Endothelial cell of hepatic sinusoid (primary cell): ENCODE results near the gene PSMF1.

ENCODE experiments used
- in situ Hi-C: cut with HindIII; loops from 2 replicates; pipeline ENCODE4 v1.10.0; 2017; ENCODE audit warnings: low sequenced_read_pairs

Gene PSMF1, protein sequence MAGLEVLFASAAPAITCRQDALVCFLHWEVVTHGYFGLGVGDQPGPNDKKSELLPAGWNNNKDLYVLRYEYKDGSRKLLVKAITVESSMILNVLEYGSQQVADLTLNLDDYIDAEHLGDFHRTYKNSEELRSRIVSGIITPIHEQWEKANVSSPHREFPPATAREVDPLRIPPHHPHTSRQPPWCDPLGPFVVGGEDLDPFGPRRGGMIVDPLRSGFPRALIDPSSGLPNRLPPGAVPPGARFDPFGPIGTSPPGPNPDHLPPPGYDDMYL

DNA sequence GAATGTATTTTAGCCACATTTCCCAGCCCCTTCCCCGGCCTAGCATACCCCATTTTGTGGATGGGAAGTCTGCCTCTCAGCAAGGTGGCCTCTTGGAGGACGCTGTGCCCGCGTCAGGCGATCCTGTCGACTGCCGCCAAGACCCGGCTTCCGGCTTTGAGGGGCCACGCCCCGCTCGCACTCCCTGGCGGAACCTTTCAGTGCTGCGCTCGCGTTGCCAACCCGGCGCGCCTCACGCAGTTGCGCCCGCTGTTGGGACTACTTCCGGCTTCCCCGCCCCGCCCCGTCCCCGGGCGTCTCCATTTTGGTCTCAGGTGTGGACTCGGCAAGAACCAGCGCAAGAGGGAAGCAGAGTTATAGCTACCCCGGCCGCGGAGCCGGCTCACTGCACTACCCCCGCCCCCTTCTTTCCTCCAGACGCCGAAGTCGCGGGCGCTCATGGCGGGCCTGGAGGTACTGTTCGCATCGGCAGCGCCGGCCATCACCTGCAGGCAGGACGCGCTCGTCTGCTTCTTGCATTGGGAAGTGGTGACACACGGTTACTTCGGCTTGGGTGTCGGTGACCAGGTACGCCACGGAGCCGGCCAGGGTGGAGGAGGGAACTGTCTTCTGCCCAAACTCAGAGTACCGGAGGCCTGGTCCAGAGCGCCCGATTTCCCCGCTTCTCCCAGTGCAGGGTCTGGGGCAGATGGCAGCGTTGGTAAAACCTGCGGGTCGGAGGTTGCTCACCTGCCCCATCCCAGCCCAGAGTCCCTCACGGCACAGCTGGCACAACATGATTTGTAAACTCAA, at the start of gene PSMF1:
Gene PSMF1 (plus strand): TSS at position 267 of the 792 bp plus-strand sequence. CDS start 172 bp downstream, at position 439.
- in situ Hi-C loops: no loop called here

GRCh38 chr20:1072258-1072657, 46.1 kb upstream of the PSMF1 start:
- in situ Hi-C loops: no loop called here

DNA sequence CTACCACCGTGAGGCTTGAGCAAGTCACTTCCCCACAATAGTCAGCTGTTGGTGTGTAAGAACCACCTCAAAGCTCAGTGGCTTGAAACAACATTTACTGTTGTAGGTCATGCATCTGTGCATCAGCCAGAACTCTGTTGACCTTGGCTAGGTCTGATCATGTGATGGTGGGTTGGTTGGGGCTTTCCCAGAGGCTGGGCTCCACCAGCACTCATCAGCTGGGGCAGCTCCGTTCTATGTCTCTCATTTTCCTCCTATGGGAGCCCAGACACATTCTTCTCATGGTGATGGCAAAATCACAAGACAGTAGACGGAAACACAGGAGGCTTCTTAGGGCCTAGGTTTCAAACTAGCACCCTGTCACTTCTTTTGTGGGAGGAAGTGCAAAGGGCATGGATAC, 42.8 kb upstream of the PSMF1 start:
- in situ Hi-C loops: no loop called here

- in situ Hi-C loops: loop anchor here (5.0 kb wide), 1 partner anchor 55 kb away; no protein-coding TSS in a partner anchor
These were observed 36.5 kb upstream of the PSMF1 start for GRCh38 chr20:1081891-1082290.

GRCh38 chr20:1083431-1084080, 34.8 kb upstream of the PSMF1 start:
- in situ Hi-C loops: loop anchor here (5.0 kb wide), 1 partner anchor 56 kb away; no protein-coding TSS in a partner anchor

GRCh38 chr20:1085492-1086276, 32.7 kb upstream of the PSMF1 start:
- in situ Hi-C loops: loop anchor here (5.0 kb wide), 1 partner anchor 98 kb away; no protein-coding TSS in a partner anchor

DNA sequence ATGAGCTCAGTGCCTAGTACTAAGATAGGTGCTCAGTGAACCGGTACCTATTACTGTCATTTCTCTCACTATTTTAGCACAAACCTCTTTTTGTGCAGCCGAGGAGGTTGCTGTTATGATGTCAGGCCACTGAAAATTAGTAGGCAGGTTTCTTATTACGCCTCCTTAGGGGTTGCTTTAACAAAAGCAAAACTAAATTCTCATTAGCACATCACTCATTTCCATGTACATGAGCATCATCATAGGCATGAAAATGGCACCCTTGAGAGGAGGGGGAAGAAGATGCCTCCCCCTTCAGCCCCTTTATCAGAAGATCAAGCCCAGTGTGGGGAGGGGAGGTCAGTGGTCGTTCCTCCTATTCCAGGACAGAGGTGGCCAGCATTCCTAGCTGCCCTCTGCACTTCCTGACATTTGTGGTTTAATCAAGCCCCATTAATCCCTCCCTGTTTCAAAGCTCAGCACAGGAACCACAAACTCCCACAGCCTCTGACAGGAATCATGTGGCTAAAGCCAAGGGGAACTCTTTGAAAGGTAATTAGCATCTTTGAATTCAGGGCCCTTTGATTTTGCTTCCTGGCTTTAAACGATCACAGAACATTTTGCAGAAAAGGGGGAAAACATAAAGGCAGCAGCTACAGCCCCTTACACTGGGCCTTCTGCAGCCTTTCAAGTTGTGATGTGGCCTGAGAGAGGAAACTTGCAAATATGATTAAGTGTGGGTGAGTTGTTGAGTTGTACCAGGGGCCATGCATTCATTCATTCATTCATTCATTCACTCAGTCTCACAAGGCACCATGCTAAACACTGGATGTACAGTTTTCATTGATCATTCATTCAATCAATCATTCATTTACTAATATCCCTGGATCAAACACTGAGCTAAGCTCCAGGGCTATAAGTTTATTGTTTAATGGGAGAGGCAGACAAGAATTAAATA, 31.9 kb upstream of the PSMF1 start:
- in situ Hi-C loops: loop anchor here (5.0 kb wide), 1 partner anchor 99 kb away; no protein-coding TSS in a partner anchor

GRCh38 chr20:1087311-1087905, 31.0 kb upstream of the PSMF1 start:
- in situ Hi-C loops: loop anchor here (5.0 kb wide), 1 partner anchor 100 kb away; no protein-coding TSS in a partner anchor

- in situ Hi-C loops: no loop called here
These were observed 23.7 kb upstream of the PSMF1 start for GRCh38 chr20:1094751-1095150.

DNA sequence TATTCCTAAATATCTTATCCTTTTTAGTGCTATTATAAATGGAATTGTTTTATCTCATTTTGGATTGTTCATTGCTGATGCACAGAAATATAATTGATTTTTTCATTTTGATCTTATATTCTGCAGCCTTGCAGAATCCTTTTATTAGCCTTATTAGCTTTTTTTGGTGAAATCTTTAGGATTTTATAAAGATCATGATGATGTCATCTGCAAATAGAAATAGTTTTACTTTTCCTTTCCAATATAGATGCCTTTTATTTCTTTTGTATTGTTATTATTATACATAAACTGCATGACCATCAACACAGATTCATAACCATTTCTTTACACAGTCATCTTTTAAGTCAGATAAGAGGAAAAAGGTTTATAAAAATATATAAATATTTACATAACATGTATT, 16.9 kb upstream of the PSMF1 start:
- in situ Hi-C loops: no loop called here

- in situ Hi-C loops: no loop called here
These were observed 16.4 kb upstream of the PSMF1 start for GRCh38 chr20:1102016-1102415.

DNA sequence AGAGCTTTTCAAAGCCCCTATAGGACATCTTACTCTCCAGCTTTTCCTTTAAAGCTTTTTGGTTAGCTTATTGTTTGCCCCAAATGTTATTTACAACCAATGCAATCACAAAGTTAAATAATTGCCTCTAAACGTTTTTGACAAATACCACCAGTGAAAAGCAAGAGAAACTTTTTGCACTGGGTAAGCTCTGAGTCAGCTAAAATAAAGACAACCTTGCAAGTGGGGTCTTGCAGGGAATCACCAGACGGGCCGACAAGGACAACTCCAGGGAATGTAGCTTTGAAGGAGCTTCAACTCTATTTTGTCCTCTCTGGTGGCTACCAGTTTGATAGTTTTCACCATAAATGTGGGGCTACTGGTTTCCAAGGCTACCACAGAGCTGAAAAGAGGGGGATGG, 14.7 kb upstream of the PSMF1 start:
- in situ Hi-C loops: no loop called here

GRCh38 chr20:1105599-1106194, 12.7 kb upstream of the PSMF1 start:
- in situ Hi-C loops: no loop called here

GRCh38 chr20:1107176-1107575, 11.2 kb upstream of the PSMF1 start:
- in situ Hi-C loops: no loop called here

- in situ Hi-C loops: no loop called here
These were observed 9.9 kb upstream of the PSMF1 start for GRCh38 chr20:1108437-1108920.

DNA sequence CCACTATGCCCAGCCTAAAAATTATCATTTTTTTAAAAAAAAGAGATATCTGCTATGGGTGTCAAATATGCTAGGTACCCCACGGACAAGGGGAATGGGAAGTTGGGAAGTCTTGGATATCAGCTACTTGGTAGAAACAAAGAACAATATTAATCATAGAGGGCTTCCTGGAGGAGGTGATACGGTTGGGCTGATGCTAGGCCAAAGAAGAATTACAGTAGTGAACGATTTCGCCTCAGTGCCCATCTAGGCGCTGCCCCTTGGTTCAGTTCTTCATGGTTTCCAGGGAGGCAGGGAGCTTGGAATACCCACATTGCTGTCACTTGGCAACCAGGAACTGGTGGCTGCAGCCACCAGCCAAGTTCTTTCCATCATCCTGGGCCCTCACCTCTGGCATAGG, 5.5 kb upstream of the PSMF1 start:
- in situ Hi-C loops: no loop called here

DNA sequence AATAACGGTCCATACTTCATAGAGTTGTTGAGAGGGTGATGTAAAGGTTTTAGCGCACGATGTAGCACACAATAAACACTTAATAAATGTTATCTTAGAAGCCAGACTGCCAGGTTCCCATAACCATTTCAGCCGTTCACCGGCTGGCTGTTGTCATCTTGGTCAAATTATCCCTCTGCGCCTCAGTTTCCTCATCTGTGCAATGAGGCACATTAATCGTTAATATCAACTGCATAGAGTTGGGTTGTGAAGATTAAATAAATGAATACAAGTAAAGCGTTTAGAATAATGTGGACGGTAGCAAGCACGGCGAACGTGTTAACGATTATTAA, 432 bp upstream of the PSMF1 start:
- in situ Hi-C loops: no loop called here

- in situ Hi-C loops: no loop called here
These were observed 715 bp downstream of the PSMF1 start for GRCh38 chr20:1119128-1119505.

- in situ Hi-C loops: no loop called here
These were observed 1.1 kb downstream of the PSMF1 start for GRCh38 chr20:1119524-1119923.
